WTC11 (cell line): ENCODE results near the gene TFG. TPM values are rescaled to one million over a fixed set of nuclear protein-coding genes. Genes with fewer than 3 reads are reported as not detected.

ENCODE experiments used
- ATAC-seq: fragments of 200-7000 bp; cut with Tn5 transposase; 2 replicates; pipeline ENCODE4 v1.10.0; 2021; ENCODE audit warnings: mild to moderate bottlenecking, moderate library complexity
- CTCF ChIA-PET: fragments of 300-600 bp; sonication (Branson Sonifier 250); formaldehyde crosslinking; loops from one replicate; lab custom pipeline; 2021; ENCODE audit warnings: antibody characterized with exemption; lab: Charles Lee
- POLR2A ChIA-PET: fragments of 350-600 bp; sonication (Branson Sonifier 250); formaldehyde crosslinking; loops from one replicate; lab custom pipeline; 2021; ENCODE audit warnings: antibody characterized with exemption; lab: Charles Lee
- DNase-seq: peaks from one replicate; pipeline ENCODE4 v3.0.0; 2021; ENCODE audit warnings: low spot score
- H3K27ac Mint-ChIP-seq: 2 replicates; pipeline ENCODE4 v1.8.0; 2021; ENCODE audit warnings: mixed read lengths
- H3K27me3 Mint-ChIP-seq: 2 replicates; pipeline ENCODE4 v1.8.0; 2021; ENCODE audit warnings: low read depth, mild to moderate bottlenecking, moderate library complexity, mixed read lengths
- H3K36me3 Mint-ChIP-seq: 2 replicates; pipeline ENCODE4 v1.8.0; 2021; ENCODE audit warnings: mixed read lengths
- H3K4me1 Mint-ChIP-seq: 2 replicates; pipeline ENCODE4 v1.8.0; 2022; ENCODE audit warnings: mixed read lengths
- H3K4me3 Mint-ChIP-seq: 2 replicates; pipeline ENCODE4 v1.8.0; 2021; ENCODE audit warnings: mild to moderate bottlenecking, moderate library complexity, mixed read lengths
- H3K9me3 Mint-ChIP-seq: 2 replicates; pipeline ENCODE4 v1.8.0; 2021; ENCODE audit warnings: mixed read lengths
- CBFB ChIP-seq: sonication (generic); formaldehyde crosslinking; IDR thresholded peaks from 2 replicates; pipeline ENCODE4 v1.8.1; 2022; ENCODE audit warnings: mild to moderate bottlenecking, low read depth, missing genetic modification reagents
- ELF4 ChIP-seq: sonication (generic); formaldehyde crosslinking; IDR thresholded peaks from 2 replicates; pipeline ENCODE4 v1.8.1; 2022; ENCODE audit warnings: low read depth, mild to moderate bottlenecking, moderate library complexity, missing genetic modification reagents
- FOXP1 ChIP-seq: sonication (generic); formaldehyde crosslinking; IDR thresholded peaks from 2 replicates; pipeline ENCODE4 v1.8.0; 2022; ENCODE audit warnings: missing genetic modification reagents, mild to moderate bottlenecking, moderate library complexity, borderline replicate concordance
- GABPB1 ChIP-seq: sonication (generic); formaldehyde crosslinking; IDR thresholded peaks from 2 replicates; pipeline ENCODE4 v1.8.1; 2023; ENCODE audit warnings: mild to moderate bottlenecking, missing genetic modification reagents
- GTF2I ChIP-seq: fragments of 250-450 bp; sonication (Bioruptor Pico); conservative IDR thresholded peaks from 2 replicates; pipeline ENCODE4 v1.4.0; 2021; ENCODE audit warnings: mild to moderate bottlenecking
- NFE2L1 ChIP-seq: sonication (generic); formaldehyde crosslinking; IDR thresholded peaks from 2 replicates; pipeline ENCODE4 v1.8.1; 2023; ENCODE audit warnings: missing genetic modification reagents
- SMAD3 ChIP-seq: sonication (generic); formaldehyde crosslinking; IDR thresholded peaks from 2 replicates; pipeline ENCODE4 v1.8.0; 2022; ENCODE audit warnings: missing genetic modification reagents, mild to moderate bottlenecking, borderline replicate concordance
- SOX15 ChIP-seq: fragments of 250-450 bp; sonication (Bioruptor Pico); IDR thresholded peaks from 2 replicates; pipeline ENCODE4 v1.9.0; 2021; ENCODE audit warnings: mild to moderate bottlenecking
- TCF7 ChIP-seq: sonication (generic); formaldehyde crosslinking; IDR thresholded peaks from 2 replicates; pipeline ENCODE4 v1.8.0; 2022; ENCODE audit warnings: mild to moderate bottlenecking, low read depth, missing genetic modification reagents, moderate library complexity
- ZNF263 ChIP-seq: sonication (generic); formaldehyde crosslinking; IDR thresholded peaks from 2 replicates; pipeline ENCODE4 v1.8.1; 2022; ENCODE audit warnings: low read depth, mild to moderate bottlenecking, moderate library complexity, missing genetic modification reagents
- total RNA-seq: library from RNA; stranded (reverse); gene quantifications from 3 replicates; pipeline ENCODE4 v1.2.3, GENCODE V29; 2021
- TF ChIP-seq, protein P1 (sequence below): sonication (generic); formaldehyde crosslinking; IDR thresholded peaks from 2 replicates; pipeline ENCODE4 v1.8.0; 2023; ENCODE audit warnings: mild to moderate bottlenecking, missing genetic modification reagents
- TF ChIP-seq, protein P2 (sequence below): sonication (generic); formaldehyde crosslinking; IDR thresholded peaks from 2 replicates; pipeline ENCODE4 v1.8.1; 2022; ENCODE audit warnings: mild to moderate bottlenecking, missing genetic modification reagents, moderate library complexity, borderline replicate concordance
- TF ChIP-seq, protein P3 (sequence below): sonication (generic); formaldehyde crosslinking; conservative IDR thresholded peaks from 2 replicates; pipeline ENCODE4 v1.8.1; 2023; ENCODE audit warnings: mild to moderate bottlenecking, low read depth, missing genetic modification reagents, moderate library complexity
- TF ChIP-seq, protein P4 (sequence below): sonication (generic); formaldehyde crosslinking; IDR thresholded peaks from 2 replicates; pipeline ENCODE4 v1.8.1; 2022; ENCODE audit warnings: low read depth, missing genetic modification reagents, borderline replicate concordance
- TF ChIP-seq, protein P5 (sequence below): fragments of 250-450 bp; sonication (Bioruptor Pico); IDR thresholded peaks from 2 replicates; pipeline ENCODE4 v2.1.2; 2022; ENCODE audit warnings: mild to moderate bottlenecking, moderate library complexity
- TF ChIP-seq, protein P6 (sequence below): sonication (generic); formaldehyde crosslinking; IDR thresholded peaks from 2 replicates; pipeline ENCODE4 v1.8.1; 2023; ENCODE audit warnings: mild to moderate bottlenecking, missing genetic modification reagents, moderate library complexity
- TF ChIP-seq, protein P7 (sequence below): sonication (generic); formaldehyde crosslinking; IDR thresholded peaks from 2 replicates; pipeline ENCODE4 v1.8.1; 2023; ENCODE audit warnings: mild to moderate bottlenecking, missing genetic modification reagents, borderline replicate concordance
- TF ChIP-seq, protein P8 (sequence below): fragments of 250-450 bp; sonication (Bioruptor Pico); IDR thresholded peaks from 2 replicates; pipeline ENCODE4 v1.9.0; 2021; ENCODE audit warnings: moderate library complexity, mild to moderate bottlenecking, inconsistent platforms, borderline replicate concordance

The TFG gene
- total RNA-seq, 1 experiment from 2014 or later, result 64.9 TPM

DNA sequence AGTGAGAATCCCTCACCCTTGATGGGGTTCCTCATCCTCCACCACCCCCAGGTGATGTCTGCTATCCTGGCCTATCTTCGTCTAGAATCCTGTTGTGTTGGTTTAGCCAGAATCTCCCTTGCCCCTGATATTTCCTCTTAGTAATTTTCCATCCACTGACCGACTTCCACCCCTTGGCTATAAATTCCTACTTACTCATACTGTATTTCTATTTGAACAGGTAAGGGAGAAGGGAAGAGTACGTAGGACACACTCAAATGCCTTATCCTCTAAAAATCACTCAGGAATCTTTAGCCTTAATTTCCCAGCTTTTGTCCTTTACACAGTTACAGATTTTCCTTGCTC, 678 bp upstream of the TFG start:
- H3K4me3 Mint-ChIP-seq, result peak overlapping the region; percentile 68
- ChIA-PET POLR2A (interaction anchor here (0.5 to 1.0 kb wide), 5 partner anchors 11 to 511 kb away, joined by 3 to 8 read pairs (median 4); partner anchors contain the start of gene TMEM45A), CTCF (interaction anchor here (1.0 to 2.5 kb wide), 2 partner anchors 246 to 307 kb away, joined by 4 to 17 read pairs; partner anchors contain the start of genes LNP1 and TOMM70)
- H3K9me3 Mint-ChIP-seq, result peaks cover 10% of the 10 kb centered on the region
- TF ChIP-seq SMAD3 (CRISPR knock-in tag) (no peak), NFE2L1 (CRISPR knock-in tag) (no peak), SOX15 (no peak), GTF2I (no peak), TCF7 (CRISPR knock-in tag) (no peak), GABPB1 (CRISPR knock-in tag) (no peak), CBFB (CRISPR knock-in tag) (no peak), FOXP1 (CRISPR knock-in tag) (no peak), ELF4 (CRISPR knock-in tag) (no peak), ZNF263 (CRISPR knock-in tag) (no peak)
- TF ChIP-seq, protein P1, sequence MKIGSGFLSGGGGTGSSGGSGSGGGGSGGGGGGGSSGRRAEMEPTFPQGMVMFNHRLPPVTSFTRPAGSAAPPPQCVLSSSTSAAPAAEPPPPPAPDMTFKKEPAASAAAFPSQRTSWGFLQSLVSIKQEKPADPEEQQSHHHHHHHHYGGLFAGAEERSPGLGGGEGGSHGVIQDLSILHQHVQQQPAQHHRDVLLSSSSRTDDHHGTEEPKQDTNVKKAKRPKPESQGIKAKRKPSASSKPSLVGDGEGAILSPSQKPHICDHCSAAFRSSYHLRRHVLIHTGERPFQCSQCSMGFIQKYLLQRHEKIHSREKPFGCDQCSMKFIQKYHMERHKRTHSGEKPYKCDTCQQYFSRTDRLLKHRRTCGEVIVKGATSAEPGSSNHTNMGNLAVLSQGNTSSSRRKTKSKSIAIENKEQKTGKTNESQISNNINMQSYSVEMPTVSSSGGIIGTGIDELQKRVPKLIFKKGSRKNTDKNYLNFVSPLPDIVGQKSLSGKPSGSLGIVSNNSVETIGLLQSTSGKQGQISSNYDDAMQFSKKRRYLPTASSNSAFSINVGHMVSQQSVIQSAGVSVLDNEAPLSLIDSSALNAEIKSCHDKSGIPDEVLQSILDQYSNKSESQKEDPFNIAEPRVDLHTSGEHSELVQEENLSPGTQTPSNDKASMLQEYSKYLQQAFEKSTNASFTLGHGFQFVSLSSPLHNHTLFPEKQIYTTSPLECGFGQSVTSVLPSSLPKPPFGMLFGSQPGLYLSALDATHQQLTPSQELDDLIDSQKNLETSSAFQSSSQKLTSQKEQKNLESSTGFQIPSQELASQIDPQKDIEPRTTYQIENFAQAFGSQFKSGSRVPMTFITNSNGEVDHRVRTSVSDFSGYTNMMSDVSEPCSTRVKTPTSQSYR (CRISPR knock-in tag), result no peak
- TF ChIP-seq, protein P2, sequence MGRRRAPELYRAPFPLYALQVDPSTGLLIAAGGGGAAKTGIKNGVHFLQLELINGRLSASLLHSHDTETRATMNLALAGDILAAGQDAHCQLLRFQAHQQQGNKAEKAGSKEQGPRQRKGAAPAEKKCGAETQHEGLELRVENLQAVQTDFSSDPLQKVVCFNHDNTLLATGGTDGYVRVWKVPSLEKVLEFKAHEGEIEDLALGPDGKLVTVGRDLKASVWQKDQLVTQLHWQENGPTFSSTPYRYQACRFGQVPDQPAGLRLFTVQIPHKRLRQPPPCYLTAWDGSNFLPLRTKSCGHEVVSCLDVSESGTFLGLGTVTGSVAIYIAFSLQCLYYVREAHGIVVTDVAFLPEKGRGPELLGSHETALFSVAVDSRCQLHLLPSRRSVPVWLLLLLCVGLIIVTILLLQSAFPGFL, result no peak
- TF ChIP-seq, protein P3, sequence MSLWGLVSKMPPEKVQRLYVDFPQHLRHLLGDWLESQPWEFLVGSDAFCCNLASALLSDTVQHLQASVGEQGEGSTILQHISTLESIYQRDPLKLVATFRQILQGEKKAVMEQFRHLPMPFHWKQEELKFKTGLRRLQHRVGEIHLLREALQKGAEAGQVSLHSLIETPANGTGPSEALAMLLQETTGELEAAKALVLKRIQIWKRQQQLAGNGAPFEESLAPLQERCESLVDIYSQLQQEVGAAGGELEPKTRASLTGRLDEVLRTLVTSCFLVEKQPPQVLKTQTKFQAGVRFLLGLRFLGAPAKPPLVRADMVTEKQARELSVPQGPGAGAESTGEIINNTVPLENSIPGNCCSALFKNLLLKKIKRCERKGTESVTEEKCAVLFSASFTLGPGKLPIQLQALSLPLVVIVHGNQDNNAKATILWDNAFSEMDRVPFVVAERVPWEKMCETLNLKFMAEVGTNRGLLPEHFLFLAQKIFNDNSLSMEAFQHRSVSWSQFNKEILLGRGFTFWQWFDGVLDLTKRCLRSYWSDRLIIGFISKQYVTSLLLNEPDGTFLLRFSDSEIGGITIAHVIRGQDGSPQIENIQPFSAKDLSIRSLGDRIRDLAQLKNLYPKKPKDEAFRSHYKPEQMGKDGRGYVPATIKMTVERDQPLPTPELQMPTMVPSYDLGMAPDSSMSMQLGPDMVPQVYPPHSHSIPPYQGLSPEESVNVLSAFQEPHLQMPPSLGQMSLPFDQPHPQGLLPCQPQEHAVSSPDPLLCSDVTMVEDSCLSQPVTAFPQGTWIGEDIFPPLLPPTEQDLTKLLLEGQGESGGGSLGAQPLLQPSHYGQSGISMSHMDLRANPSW (CRISPR knock-in tag), result no peak
- TF ChIP-seq, protein P4, sequence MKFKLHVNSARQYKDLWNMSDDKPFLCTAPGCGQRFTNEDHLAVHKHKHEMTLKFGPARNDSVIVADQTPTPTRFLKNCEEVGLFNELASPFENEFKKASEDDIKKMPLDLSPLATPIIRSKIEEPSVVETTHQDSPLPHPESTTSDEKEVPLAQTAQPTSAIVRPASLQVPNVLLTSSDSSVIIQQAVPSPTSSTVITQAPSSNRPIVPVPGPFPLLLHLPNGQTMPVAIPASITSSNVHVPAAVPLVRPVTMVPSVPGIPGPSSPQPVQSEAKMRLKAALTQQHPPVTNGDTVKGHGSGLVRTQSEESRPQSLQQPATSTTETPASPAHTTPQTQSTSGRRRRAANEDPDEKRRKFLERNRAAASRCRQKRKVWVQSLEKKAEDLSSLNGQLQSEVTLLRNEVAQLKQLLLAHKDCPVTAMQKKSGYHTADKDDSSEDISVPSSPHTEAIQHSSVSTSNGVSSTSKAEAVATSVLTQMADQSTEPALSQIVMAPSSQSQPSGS (CRISPR knock-in tag), result no peak
- TF ChIP-seq, protein P5, sequence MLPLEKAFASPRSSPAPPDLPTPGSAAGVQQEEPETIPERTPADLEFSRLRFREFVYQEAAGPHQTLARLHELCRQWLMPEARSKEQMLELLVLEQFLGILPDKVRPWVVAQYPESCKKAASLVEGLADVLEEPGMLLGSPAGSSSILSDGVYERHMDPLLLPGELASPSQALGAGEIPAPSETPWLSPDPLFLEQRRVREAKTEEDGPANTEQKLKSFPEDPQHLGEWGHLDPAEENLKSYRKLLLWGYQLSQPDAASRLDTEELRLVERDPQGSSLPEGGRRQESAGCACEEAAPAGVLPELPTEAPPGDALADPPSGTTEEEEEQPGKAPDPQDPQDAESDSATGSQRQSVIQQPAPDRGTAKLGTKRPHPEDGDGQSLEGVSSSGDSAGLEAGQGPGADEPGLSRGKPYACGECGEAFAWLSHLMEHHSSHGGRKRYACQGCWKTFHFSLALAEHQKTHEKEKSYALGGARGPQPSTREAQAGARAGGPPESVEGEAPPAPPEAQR (CRISPR knock-in tag), result no peak
- TF ChIP-seq, protein P6, sequence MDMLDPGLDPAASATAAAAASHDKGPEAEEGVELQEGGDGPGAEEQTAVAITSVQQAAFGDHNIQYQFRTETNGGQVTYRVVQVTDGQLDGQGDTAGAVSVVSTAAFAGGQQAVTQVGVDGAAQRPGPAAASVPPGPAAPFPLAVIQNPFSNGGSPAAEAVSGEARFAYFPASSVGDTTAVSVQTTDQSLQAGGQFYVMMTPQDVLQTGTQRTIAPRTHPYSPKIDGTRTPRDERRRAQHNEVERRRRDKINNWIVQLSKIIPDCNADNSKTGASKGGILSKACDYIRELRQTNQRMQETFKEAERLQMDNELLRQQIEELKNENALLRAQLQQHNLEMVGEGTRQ (CRISPR knock-in tag), result no peak
- TF ChIP-seq, protein P7, sequence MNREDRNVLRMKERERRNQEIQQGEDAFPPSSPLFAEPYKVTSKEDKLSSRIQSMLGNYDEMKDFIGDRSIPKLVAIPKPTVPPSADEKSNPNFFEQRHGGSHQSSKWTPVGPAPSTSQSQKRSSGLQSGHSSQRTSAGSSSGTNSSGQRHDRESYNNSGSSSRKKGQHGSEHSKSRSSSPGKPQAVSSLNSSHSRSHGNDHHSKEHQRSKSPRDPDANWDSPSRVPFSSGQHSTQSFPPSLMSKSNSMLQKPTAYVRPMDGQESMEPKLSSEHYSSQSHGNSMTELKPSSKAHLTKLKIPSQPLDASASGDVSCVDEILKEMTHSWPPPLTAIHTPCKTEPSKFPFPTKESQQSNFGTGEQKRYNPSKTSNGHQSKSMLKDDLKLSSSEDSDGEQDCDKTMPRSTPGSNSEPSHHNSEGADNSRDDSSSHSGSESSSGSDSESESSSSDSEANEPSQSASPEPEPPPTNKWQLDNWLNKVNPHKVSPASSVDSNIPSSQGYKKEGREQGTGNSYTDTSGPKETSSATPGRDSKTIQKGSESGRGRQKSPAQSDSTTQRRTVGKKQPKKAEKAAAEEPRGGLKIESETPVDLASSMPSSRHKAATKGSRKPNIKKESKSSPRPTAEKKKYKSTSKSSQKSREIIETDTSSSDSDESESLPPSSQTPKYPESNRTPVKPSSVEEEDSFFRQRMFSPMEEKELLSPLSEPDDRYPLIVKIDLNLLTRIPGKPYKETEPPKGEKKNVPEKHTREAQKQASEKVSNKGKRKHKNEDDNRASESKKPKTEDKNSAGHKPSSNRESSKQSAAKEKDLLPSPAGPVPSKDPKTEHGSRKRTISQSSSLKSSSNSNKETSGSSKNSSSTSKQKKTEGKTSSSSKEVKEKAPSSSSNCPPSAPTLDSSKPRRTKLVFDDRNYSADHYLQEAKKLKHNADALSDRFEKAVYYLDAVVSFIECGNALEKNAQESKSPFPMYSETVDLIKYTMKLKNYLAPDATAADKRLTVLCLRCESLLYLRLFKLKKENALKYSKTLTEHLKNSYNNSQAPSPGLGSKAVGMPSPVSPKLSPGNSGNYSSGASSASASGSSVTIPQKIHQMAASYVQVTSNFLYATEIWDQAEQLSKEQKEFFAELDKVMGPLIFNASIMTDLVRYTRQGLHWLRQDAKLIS, result no peak
- TF ChIP-seq, protein P8, sequence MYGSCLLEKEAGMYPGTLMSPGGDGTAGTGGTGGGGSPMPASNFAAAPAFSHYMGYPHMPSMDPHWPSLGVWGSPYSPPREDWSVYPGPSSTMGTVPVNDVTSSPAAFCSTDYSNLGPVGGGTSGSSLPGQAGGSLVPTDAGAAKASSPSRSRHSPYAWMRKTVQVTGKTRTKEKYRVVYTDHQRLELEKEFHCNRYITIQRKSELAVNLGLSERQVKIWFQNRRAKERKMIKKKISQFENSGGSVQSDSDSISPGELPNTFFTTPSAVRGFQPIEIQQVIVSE (CRISPR knock-in tag), result no peak
- H3K27me3 Mint-ChIP-seq, result peaks cover 55% of the 10 kb centered on the region
- H3K36me3 Mint-ChIP-seq, result peaks cover 13% of the 10 kb centered on the region
- DNase-seq (no peak), ATAC-seq (no peak)
- H3K4me1 Mint-ChIP-seq, result peaks cover 21% of the 10 kb centered on the region
- H3K27ac Mint-ChIP-seq, result peak overlapping the region; percentile 90; the same call in 1 of the 2 replicates
